ENCODE measurements around the gene PCCA. TPM values are rescaled to one million over a fixed set of nuclear protein-coding genes. Genes with fewer than 3 reads are reported as not detected.

PCCA gene
- polyA plus RNA-seq, 1 experiment = 3.0 TPM

DNA sequence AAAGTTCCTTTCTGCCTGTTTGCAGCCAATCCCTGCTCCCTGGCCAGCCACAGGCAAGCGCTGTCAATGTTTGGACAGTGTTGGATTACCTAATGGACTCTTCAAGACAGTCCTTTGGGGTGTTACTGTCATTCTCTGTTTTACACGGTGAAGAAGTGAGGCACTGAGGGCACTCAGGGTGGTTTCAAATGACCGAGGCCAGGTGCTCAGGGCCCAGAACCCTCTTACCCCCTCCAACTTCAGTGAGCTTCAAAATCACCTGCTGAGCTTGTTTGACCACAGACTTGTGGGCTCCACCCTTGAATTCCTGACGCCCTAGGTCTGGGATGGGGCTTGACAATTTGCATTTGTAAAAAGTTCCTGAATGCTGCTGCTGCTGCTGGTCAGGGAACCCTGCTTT lies 401.8 kb downstream of the PCCA start:
- no peak for DNase-seq (ENCODE audit: low read depth)
- H3K4me3 ChIP-seq (ENCODE audit: low read depth, low read length) = no peak overlapping the region
- TF ChIP-seq, protein P1, sequence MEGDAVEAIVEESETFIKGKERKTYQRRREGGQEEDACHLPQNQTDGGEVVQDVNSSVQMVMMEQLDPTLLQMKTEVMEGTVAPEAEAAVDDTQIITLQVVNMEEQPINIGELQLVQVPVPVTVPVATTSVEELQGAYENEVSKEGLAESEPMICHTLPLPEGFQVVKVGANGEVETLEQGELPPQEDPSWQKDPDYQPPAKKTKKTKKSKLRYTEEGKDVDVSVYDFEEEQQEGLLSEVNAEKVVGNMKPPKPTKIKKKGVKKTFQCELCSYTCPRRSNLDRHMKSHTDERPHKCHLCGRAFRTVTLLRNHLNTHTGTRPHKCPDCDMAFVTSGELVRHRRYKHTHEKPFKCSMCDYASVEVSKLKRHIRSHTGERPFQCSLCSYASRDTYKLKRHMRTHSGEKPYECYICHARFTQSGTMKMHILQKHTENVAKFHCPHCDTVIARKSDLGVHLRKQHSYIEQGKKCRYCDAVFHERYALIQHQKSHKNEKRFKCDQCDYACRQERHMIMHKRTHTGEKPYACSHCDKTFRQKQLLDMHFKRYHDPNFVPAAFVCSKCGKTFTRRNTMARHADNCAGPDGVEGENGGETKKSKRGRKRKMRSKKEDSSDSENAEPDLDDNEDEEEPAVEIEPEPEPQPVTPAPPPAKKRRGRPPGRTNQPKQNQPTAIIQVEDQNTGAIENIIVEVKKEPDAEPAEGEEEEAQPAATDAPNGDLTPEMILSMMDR (IDR thresholded peaks at IDR 0.05; ENCODE audit: insufficient read depth, low read depth, low read length) = no peak
- CTCF ChIA-PET = interaction anchor here (1.8 kb wide), 2 partner anchors 11 to 24 kb away, joined by 5 read pairs; no protein-coding TSS in a partner anchor
- no peaks in the 10 kb centered on the region for H3K27me3 ChIP-seq (ENCODE audit: control insufficient read depth, insufficient read depth, low read length)
- H3K36me3 ChIP-seq (ENCODE audit: control insufficient read depth, insufficient read depth, low read length) = no peaks in the 10 kb centered on the region
- POLR2A ChIA-PET = interaction anchor here (0.5 kb wide), 1 partner anchor 526 kb away, joined by 3 read pairs; no protein-coding TSS in a partner anchor

DNA sequence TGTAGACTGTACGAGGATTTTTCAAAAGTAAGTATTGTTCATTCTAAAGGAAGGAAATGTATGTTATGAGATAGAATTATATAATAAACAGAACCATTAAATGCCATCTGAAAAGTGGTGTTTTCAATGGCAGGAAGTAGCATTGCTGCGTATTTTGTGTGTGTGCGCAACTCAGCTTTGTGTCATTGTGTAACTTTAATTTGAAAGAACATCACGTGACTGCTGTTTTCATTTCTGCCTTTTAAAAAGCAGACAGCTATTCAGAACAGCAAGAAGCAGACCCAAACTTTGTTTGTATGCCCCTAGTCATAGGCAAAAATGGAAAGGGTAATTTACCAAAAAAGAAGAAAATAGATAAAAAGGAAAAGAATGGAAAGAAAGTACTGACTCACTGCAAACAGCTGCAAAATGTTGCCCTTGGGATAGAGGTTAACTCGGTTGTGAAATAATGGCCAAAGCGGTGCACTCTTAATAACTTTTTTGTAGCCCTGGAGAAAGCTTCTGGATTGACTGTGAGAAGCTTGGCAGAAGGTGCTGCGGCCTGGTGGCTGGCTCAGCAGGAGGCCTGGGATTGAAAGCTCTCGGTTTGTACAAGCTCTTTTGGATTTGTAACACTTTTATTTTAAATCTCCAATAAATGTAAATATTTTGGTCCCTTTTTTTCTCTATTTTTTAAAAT lies 402.4 kb downstream of the PCCA start:
- Histone ChIP-seq H3K27me3 (ENCODE audit: control insufficient read depth, insufficient read depth, low read length) (no peaks in the 10 kb centered on the region), H3K4me3 (ENCODE audit: low read depth, low read length) (no peak overlapping the region), H3K36me3 (ENCODE audit: control insufficient read depth, insufficient read depth, low read length) (no peaks in the 10 kb centered on the region)
- ChIA-PET CTCF (interaction anchor here (1.8 kb wide), 2 partner anchors 11 to 24 kb away, joined by 5 read pairs; no protein-coding TSS in a partner anchor), POLR2A (interaction anchor here (0.5 kb wide), 1 partner anchor 527 kb away, joined by 3 read pairs; no protein-coding TSS in a partner anchor)
- TF ChIP-seq, protein P1 (IDR thresholded peaks at IDR 0.05; ENCODE audit: insufficient read depth, low read depth, low read length) = no peak
- DNase-seq (ENCODE audit: low read depth) = no peak

DNA sequence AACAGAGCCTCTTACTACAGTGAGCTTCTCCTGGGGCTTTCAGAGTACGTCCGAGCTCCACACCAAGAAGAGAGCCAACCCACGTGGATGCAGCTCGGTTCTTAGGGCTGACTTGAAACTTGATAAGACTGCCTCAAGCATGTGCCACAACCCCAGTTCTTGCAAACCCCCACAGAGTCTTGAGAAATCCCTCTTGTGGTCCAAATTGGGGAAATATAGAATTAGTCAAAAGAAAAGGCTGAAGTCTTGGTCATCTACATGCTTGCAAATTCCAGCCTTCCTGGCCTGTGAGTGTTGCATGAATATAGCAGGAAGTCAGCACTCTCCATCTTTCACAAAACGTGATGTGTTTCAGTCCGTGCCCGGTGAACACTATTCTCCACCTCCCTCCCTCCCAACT lies 404.5 kb downstream of the PCCA start:
- CTCF ChIA-PET = no interaction called here
- no peak for DNase-seq (ENCODE audit: low read depth)
- H3K36me3 ChIP-seq (ENCODE audit: control insufficient read depth, insufficient read depth, low read length) = no peaks in the 10 kb centered on the region
- POLR2A ChIA-PET = no interaction called here
- TF ChIP-seq, protein P1 (IDR thresholded peaks at IDR 0.05; ENCODE audit: insufficient read depth, low read depth, low read length) = no peak
- no peaks in the 10 kb centered on the region for H3K27me3 ChIP-seq (ENCODE audit: control insufficient read depth, insufficient read depth, low read length)
- H3K4me3 ChIP-seq (ENCODE audit: low read depth, low read length) = no peak overlapping the region

DNA sequence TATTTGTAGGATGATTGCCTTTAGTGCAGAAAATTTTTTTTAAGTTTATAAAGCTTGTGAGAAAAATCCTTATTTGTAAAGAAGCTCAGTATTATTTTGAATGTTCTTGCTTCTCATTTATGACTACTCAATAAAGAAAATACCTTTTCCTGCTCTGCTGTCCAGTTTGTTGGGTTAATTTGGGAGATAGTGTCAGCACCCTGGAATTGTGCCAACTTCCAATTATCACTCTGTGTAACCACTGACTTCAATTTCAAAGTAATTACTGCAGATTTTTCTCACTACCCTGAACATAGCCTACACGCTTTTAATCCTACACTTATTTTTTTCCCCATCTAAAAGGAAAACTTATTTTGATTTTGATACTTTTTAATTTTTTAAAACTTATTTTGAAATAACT lies 406.6 kb downstream of the PCCA start:
- TF ChIP-seq, protein P1 (IDR thresholded peaks at IDR 0.05; ENCODE audit: insufficient read depth, low read depth, low read length) = no peak
- DNase-seq (ENCODE audit: low read depth) = no peak
- Histone ChIP-seq H3K4me3 (ENCODE audit: low read depth, low read length) (no peak overlapping the region), H3K27me3 (ENCODE audit: control insufficient read depth, insufficient read depth, low read length) (no peaks in the 10 kb centered on the region), H3K36me3 (ENCODE audit: control insufficient read depth, insufficient read depth, low read length) (no peaks in the 10 kb centered on the region)
- CTCF ChIA-PET = interaction anchor here (1.2 kb wide), 1 partner anchor 11 kb away, joined by 3 read pairs; no protein-coding TSS in a partner anchor
- POLR2A ChIA-PET = no interaction called here

DNA sequence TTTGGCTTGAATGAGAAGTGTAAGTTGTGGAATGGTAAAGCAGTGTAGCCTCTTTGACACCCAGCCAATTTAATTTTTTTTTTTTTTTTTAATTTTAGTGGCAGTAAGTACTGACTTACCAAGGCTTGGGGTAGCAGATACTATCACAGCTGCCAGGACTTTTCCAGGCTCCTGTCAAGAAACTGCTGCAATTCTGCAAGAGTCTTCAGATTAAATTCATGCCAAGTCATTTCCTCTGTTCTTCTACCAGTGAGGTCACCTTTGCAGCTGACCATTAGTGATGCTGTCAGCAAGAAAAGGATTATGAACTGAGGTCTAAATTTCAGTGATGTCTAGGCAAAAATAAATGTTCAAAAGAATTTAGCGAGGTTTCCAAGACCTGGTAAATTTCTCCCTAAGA lies 408.5 kb downstream of the PCCA start:
- CTCF ChIA-PET = no interaction called here
- TF ChIP-seq, protein P1 (IDR thresholded peaks at IDR 0.05; ENCODE audit: insufficient read depth, low read depth, low read length) = no peak
- DNase-seq (ENCODE audit: low read depth) = no peak
- no peaks in the 10 kb centered on the region for H3K36me3 ChIP-seq (ENCODE audit: control insufficient read depth, insufficient read depth, low read length)
- H3K4me3 ChIP-seq (ENCODE audit: low read depth, low read length) = no peak overlapping the region
- POLR2A ChIA-PET = no interaction called here
- H3K27me3 ChIP-seq (ENCODE audit: control insufficient read depth, insufficient read depth, low read length) = no peaks in the 10 kb centered on the region
